Neural crest cell (in vitro differentiated cells): ENCODE measurements around the gene ROCK2. TPM values are rescaled to one million over a fixed set of nuclear protein-coding genes. Genes with fewer than 3 reads are reported as not detected.
"Not testable (repeated sequence)": the region's sequence is repeated elsewhere in the genome, so short reads cannot be mapped to it uniquely, and the experiment has no call there.

ENCODE experiments used
- DNase-seq: peaks from one replicate; pipeline ENCODE4 v3.0.0; 2021; ENCODE audit warnings: low read depth, mixed read lengths, low spot score
- H3K27ac Mint-ChIP-seq: one replicate; pipeline ENCODE4 v1.8.0; 2021; ENCODE audit warnings: mild to moderate bottlenecking, mixed read lengths; ENCODE audit not compliant: unreplicated experiment
- H3K27me3 Mint-ChIP-seq: 2 replicates; pipeline ENCODE4 v1.8.0; 2021; ENCODE audit warnings: low read depth, mild to moderate bottlenecking, mixed read lengths
- H3K36me3 Mint-ChIP-seq: 2 replicates; pipeline ENCODE4 v1.8.0; 2021; ENCODE audit warnings: low read depth, mild to moderate bottlenecking, mixed read lengths
- H3K4me1 Mint-ChIP-seq: 2 replicates; pipeline ENCODE4 v1.8.0; 2021; ENCODE audit warnings: mixed read lengths
- H3K4me3 Mint-ChIP-seq: one replicate; pipeline ENCODE4 v1.8.0; 2021; ENCODE audit warnings: mild to moderate bottlenecking, mixed read lengths
- H3K9me3 Mint-ChIP-seq: 2 replicates; pipeline ENCODE4 v1.8.0; 2021; ENCODE audit warnings: mixed read lengths
- CTCF ChIP-seq: fragments of 200-600 bp; sonication (generic); conservative IDR thresholded peaks from 2 replicates; pipeline ENCODE4 v1.5.0; 2021; ENCODE audit warnings: antibody characterized with exemption, mild to moderate bottlenecking
- total RNA-seq: library from RNA; stranded (reverse); gene quantifications from 2 replicates; pipeline ENCODE4 v1.2.1, GENCODE V29; 2021

ROCK2 gene
- total RNA-seq, 1 donor from 2014 or later: 47.2 TPM

- DNase-seq: no peak
- Mint-ChIP-seq H3K4me1 (peaks cover 4% of the 10 kb centered on the region), H3K36me3 (no peaks in the 10 kb centered on the region), H3K9me3 (no peaks in the 10 kb centered on the region), H3K27ac (no peak overlapping the region), H3K27me3 (no peaks in the 10 kb centered on the region), H3K4me3 (no peak overlapping the region)
- TF ChIP-seq CTCF: no peak
These were observed 175.1 kb downstream of the ROCK2 start for GRCh38 chr2:11169333-11169732.

DNA sequence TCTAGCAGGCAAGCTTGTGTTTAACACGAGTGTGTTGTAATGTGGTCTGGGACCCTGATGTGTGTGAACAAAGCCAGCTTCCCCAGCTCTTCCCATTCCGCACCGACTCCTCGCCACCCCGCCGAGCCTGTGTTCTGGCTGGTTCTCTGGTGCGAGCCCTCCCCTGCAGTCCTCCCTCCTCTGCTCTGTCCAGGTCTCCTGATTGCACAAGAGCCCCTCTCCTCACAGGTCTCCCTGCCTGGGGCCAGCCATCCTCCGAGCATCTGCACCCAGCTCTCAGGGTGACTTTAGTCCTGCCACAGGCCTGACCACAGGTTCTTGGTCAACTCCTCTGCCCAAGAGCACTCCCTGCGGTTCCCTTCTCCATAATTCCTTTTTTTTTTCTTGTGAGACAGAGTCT, 175.9 kb downstream of the ROCK2 start:
- Mint-ChIP-seq H3K4me3 (no peak overlapping the region), H3K27ac (peak overlapping the region; percentile 15), H3K36me3 (no peaks in the 10 kb centered on the region), H3K4me1 (peaks cover 10% of the 10 kb centered on the region), H3K9me3 (no peaks in the 10 kb centered on the region), H3K27me3 (no peaks in the 10 kb centered on the region)
- no peak for DNase-seq
- TF ChIP-seq CTCF: no peak

GRCh38 chr2:11166476-11166875, 178.0 kb downstream of the ROCK2 start:
- no peak for TF ChIP-seq CTCF
- no peak for DNase-seq
- Mint-ChIP-seq H3K36me3 (no peaks in the 10 kb centered on the region), H3K27ac (no peak overlapping the region), H3K4me3 (no peak overlapping the region), H3K9me3 (no peaks in the 10 kb centered on the region), H3K4me1 (peaks cover 10% of the 10 kb centered on the region), H3K27me3 (no peaks in the 10 kb centered on the region)

DNA sequence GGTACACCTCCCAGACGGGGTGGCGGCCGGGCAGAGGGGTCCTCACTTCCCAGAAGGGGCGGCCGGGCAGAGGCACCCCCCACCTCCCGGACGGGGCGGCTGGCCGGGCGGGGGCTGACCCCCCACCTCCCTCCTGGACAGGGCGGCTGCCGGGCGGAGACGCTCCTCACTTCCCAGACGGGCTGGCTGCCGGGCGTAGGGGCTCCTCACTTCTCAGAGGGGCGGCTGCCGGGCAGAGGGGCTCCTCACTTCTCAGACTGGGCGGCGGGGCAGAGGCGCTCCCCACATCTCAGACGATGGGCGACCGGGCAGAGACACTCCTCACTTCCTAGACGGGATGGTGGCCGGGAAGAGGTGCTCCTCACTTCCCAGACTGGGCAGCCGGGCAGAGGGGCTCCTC, 179.4 kb downstream of the ROCK2 start:
- H3K4me3 Mint-ChIP-seq, H3K36me3 Mint-ChIP-seq, H3K27ac Mint-ChIP-seq, H3K9me3 Mint-ChIP-seq, H3K27me3 Mint-ChIP-seq, DNase-seq: not testable (repeated sequence)
- peaks cover 15% of the 10 kb centered on the region for H3K4me1 Mint-ChIP-seq

- Mint-ChIP-seq H3K4me3 (no peak overlapping the region), H3K9me3 (no peaks in the 10 kb centered on the region), H3K36me3 (no peaks in the 10 kb centered on the region), H3K4me1 (peaks cover 18% of the 10 kb centered on the region), H3K27me3 (no peaks in the 10 kb centered on the region), H3K27ac (no peak overlapping the region)
- DNase-seq: no peak
- TF ChIP-seq CTCF: no peak
These were observed 180.8 kb downstream of the ROCK2 start for GRCh38 chr2:11163439-11164317.

DNA sequence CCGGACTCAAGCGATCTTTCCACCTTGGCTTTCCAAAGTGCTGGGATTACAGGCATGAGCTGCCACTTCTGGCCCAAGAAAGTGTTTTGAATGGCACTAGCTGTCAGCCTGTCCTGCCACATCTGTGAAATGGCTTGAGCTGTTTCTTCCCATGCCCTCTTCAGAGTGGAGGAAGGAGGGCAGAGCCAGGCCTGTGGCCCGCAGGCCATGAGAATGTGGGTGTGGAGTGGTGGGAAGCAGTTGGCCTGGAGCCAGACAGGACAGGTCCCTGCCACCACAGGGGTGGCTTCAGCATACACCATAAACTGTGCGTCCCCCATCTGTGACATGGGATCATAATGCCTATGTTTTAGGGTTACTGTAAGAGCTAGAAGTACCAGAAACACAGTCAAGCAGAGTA, 182.7 kb downstream of the ROCK2 start:
- Mint-ChIP-seq H3K36me3 (no peaks in the 10 kb centered on the region), H3K9me3 (no peaks in the 10 kb centered on the region), H3K27me3 (no peaks in the 10 kb centered on the region), H3K27ac (no peak overlapping the region), H3K4me3 (no peak overlapping the region), H3K4me1 (peaks cover 14% of the 10 kb centered on the region)
- DNase-seq: no peak
- no peak for TF ChIP-seq CTCF
